Ovary (tissue), 9 donors: ENCODE data around the gene BMF. TPM values are rescaled to one million over a fixed set of nuclear protein-coding genes. Genes with fewer than 3 reads are reported as not detected.

Source experiments
- DNase-seq, 5 donors: peaks; one replicate each; pipeline ENCODE4 v3.0.0-alpha.2; 2019 to 2020
- H3K27ac ChIP-seq, 2 donors: fragments of 200-600 bp; one replicate each; pipeline versions ENCODE4 v1.5.1 to v1.8.0; 2019 to 2022
- H3K27me3 ChIP-seq: fragments of 200-600 bp; one replicate; pipeline ENCODE4 v1.8.0; 2022
- H3K36me3 ChIP-seq: fragments of 200-600 bp; sonication (generic); one replicate; pipeline ENCODE4 v1.5.1; 2019
- H3K4me1 ChIP-seq: one replicate; pipeline ENCODE4 v1.8.1; 2013; ENCODE audit warnings: mild to moderate bottlenecking, moderate library complexity; ENCODE audit not compliant: insufficient read depth
- H3K4me3 ChIP-seq: fragments of 200-600 bp; sonication (generic); one replicate; pipeline ENCODE4 v1.5.1; 2017
- H3K9me3 ChIP-seq, 2 donors: fragments of 200-600 bp in 1 of 2; sonication (generic) in 1 of 2; one replicate each; pipeline versions ENCODE4 v1.5.1 to v1.8.1; 2013 to 2019; ENCODE audit warnings: mild to moderate bottlenecking in 1 of 2, moderate library complexity in 1 of 2
- EP300 ChIP-seq: sonication (generic); formaldehyde crosslinking; IDR thresholded peaks from one replicate; pipeline ENCODE4 v1.6.1; 2017; ENCODE audit warnings: antibody characterized with exemption
- POLR2A ChIP-seq: fragments of 450-650 bp; IDR thresholded peaks from one replicate; pipeline ENCODE4 v1.6.1; 2017; ENCODE audit warnings: antibody characterized with exemption, mild to moderate bottlenecking, moderate library complexity
- WGBS, 3 donors: extraction: QIAGEN DNeasy Blood & Tissue Kit in 1 of 3; methylation state at CpG; one replicate each; pipeline versions ENCODE4 v1.1.5 to v1.1.7; 2013 to 2017; 5-methylcytosine and 5-hydroxymethylcytosine counted together
- intact Hi-C, 4 donors: fragments of 100-400 bp; cut with DNase I; formaldehyde crosslinking; loops; one replicate each; pipeline versions ENCODE4 v1.11.0 to v1.15.1; 2022 to 2023
- polyA plus RNA-seq, 2 donors: library from polyadenylated mRNA; stranded (reverse); fragments of 200-250 nt in 1 of 2; fragments of 350-450 nt in 1 of 2; fragmentation: Illumina TruSeq in 1 of 2; extraction: RNeasy Lipid Tissue Mini Kit (QIAGEN cat#74804) in 1 of 2; gene quantifications; one replicate each; pipeline ENCODE4 v1.2.3, GENCODE V29; 2013 to 2014
- total RNA-seq, 7 donors: library from RNA; depleted of rRNA in 2 of 7; stranded (reverse); fragments of >200 nt in 2 of 7; fragmentation: NEBNext Ultra II Directional in 3 of 7; extraction: Animal tissue kit (Norgen Biotek cat#: 25700) in 3 of 7; gene quantifications; one replicate each; pipeline versions ENCODE4 v1.1.0 to v1.2.4, GENCODE V29; 2016 to 2023
- TF ChIP-seq, protein P1 (sequence below), 3 donors: fragments of 450-650 bp in 2 of 3; fragments of 200-600 bp in 1 of 3; IDR thresholded peaks; one replicate each; pipeline versions ENCODE4 v1.5.1 to v1.8.0; 2016 to 2022; ENCODE audit warnings: antibody characterized with exemption in 3 of 3, mild to moderate bottlenecking in 1 of 3
- donor health status: DM: no; HTN: no; CAD: no; lungs with moderate emphysema.
- donor health status: DM: no; HTN: no; CAD: no.
- donor health status: Bipolar disorder and iron deficiency.
- donor health status: DM: yes; HTN: yes; CAD: no.
- donor health status: DM: no; HTN: no; CAD: no.
- donor health status: DM: yes; HTN: yes; CAD: no.

Gene BMF
- total and polyA plus RNA-seq, 9 donors = 5.7 to 26.5 (median 17.2) TPM

DNA sequence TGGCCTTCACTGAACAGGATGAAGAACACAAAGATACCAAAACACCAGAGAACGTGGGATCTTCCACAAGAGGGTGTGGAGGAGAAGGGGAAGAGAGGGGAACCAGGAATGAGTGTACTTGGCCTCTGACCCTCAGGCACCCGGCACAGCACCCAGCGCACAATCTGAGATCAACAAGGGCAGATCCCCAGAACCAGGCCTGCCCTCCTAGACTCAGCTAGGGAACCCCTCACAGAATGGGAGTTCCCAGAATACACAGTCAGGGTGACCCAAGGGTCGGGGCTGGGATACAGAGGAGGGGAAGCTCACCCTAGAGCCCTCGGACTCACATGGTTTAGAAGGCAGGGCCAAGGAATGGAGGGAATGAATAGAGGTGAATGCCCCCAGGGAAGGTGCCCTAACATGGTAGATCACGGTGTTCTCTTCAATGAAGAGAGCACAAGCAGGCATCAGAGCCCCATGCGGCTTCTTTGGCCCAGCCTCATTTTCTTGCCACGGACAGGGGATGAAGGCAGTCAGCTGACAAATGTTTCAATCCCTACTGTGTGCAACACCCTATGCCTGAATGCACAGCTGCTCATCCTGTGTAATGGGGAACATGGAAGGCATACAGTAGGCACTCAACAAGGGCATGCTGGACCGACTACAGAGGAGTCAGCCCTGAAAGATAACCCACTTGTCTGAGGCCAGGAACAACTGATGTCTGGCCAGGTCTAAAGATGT lies 13.1 kb downstream of the BMF start:
- 55 to 67% (median 56%) methylated on average over 8 to 9 of the region's 9 CpGs for WGBS, 3 donors
- TF ChIP-seq, protein P1, sequence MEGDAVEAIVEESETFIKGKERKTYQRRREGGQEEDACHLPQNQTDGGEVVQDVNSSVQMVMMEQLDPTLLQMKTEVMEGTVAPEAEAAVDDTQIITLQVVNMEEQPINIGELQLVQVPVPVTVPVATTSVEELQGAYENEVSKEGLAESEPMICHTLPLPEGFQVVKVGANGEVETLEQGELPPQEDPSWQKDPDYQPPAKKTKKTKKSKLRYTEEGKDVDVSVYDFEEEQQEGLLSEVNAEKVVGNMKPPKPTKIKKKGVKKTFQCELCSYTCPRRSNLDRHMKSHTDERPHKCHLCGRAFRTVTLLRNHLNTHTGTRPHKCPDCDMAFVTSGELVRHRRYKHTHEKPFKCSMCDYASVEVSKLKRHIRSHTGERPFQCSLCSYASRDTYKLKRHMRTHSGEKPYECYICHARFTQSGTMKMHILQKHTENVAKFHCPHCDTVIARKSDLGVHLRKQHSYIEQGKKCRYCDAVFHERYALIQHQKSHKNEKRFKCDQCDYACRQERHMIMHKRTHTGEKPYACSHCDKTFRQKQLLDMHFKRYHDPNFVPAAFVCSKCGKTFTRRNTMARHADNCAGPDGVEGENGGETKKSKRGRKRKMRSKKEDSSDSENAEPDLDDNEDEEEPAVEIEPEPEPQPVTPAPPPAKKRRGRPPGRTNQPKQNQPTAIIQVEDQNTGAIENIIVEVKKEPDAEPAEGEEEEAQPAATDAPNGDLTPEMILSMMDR (IDR thresholded peaks at IDR 0.05) = no peak
- no peak for TF ChIP-seq POLR2A
- no peak for TF ChIP-seq EP300
- Histone ChIP-seq H3K9me3 (no peaks in the 10 kb centered on the region), H3K4me3 (no peak overlapping the region), H3K4me1 (peaks cover 53% of the 10 kb centered on the region), H3K27ac (peak overlapping the region; percentile 31 to 84), H3K36me3 (no peaks in the 10 kb centered on the region), H3K27me3 (no peaks in the 10 kb centered on the region)
- no peak for DNase-seq
- intact Hi-C loops = loop anchor here in 1 of 4 donors (5.0 kb wide), 1 partner anchor 43 kb away; no protein-coding TSS in a partner anchor

DNA sequence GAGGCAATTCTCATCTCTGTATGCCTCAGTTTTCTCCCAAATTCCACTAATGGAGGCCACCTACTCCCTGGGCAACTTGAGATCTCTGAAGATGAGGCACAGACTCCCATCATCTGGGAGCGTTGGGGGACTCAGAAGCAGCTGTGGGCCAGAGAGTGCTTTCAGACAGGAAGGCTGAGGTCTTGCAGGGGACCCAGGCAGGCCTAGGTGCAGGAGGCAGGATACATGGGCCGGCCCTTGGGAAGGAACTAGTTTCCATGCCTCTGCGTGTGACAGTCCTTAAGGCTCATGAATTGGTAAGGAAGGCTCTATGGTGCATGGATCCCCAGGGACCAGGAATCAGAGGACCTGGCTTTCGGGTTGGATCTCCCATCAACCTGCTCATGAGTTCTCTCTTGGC lies 14.5 kb downstream of the BMF start:
- Histone ChIP-seq H3K27ac (peak overlapping the region; percentile 60 to 84), H3K9me3 (no peaks in the 10 kb centered on the region), H3K36me3 (no peaks in the 10 kb centered on the region), H3K4me3 (no peak overlapping the region), H3K27me3 (no peaks in the 10 kb centered on the region), H3K4me1 (peaks cover 52% of the 10 kb centered on the region)
- DNase-seq = peak in 1 of 5 donors; percentile 33
- intact Hi-C loops = no loop called here
- no peak for TF ChIP-seq EP300
- 92 to 98% (median 94%) methylated on average over 4 of the region's 4 CpGs for WGBS, 3 donors

DNA sequence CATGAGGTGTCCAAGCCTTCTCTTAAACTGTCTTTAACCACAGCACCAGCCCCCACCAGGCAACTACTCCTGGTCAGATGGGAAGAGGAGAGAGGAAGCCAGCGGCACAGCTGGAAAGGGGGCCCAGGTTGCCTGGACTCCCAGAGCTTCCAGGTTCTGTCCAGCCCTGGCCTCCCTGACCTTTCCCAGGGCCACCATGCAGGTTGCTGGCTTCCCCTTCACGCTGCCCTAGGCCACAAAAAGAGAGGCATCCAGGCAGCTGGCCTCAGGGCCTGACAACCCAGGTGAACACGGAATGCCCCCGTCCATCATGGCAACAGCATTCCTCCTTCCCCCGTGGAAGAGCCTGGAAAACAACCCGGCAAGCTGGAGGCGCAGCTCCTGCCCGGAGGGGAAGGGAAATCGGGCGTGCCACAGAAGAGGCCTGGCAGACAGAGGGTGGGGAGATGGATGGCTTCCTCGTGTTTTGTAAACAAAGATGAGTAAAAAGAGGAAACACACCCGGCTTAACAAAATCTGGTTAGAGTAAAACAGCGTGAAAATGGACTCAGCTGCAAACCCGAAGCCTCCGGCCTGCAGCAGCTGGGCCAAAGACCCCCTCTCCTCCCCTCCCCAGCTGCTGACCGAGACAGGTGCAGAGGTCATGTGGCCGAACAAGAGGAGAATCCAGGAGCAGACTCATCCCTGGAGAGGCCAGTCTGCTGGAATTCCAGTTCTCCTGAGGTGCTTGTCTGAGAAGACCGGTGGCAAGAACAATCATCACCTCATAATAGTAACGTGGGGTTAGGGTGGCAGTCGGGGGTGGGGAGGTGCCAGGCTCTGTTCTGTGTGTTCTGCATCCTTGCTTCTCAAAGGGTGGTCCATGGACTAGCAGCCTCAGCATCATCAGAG lies 15.5 kb downstream of the BMF start:
- no peaks in the 10 kb centered on the region for H3K36me3 ChIP-seq
- TF ChIP-seq, protein P1 (IDR thresholded peaks at IDR 0.05) = no peak
- TF ChIP-seq EP300 (no peak), POLR2A (no peak)
- H3K27me3 ChIP-seq = no peaks in the 10 kb centered on the region
- H3K4me3 ChIP-seq = no peak overlapping the region
- H3K9me3 ChIP-seq = no peaks in the 10 kb centered on the region
- intact Hi-C loops = no loop called here
- DNase-seq = peak in 1 of 5 donors; percentile 42
- WGBS, 3 donors = 17 to 25% (median 21%) methylated on average over 20 of the region's 20 CpGs
- peaks cover 58% of the 10 kb centered on the region for H3K4me1 ChIP-seq
- peak overlapping the region; percentile 60 to 84 for H3K27ac ChIP-seq

DNA sequence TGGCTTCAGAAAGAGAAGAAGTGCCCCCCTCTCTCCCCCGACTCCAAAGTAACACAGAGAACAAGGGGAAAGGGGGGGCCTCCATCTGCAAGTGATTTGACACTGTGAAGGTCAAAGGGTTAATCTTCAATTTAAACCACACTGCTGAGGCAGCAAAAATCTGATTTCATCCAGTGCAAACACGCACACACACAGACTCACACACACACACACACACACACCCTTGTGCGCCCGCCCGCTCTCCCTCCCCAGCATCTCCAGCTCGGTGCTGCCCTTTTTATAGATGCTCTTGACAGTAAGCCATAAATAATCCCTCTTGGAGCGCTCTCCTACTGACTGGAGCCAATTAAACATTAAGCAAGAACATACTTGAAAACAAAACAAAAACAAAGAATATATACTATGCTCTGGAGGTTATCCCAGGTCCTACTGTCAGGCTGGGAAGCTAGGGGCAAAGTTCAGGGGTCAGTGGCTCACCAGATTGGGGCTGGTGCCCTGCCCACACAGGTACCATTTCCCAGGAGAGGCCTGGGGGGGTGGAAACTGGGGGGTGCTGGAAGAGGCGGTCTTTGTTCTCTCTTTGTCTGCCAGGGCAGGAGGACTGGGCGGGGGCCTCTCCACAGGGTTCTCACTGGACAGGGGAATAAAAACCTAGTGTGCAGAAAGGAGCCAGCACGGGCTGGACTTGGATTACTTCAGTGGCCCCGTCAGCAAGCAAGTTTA lies 16.3 kb downstream of the BMF start:
- TF ChIP-seq EP300 (no peak), POLR2A (peak; percentile 10)
- TF ChIP-seq, protein P1 (IDR thresholded peaks at IDR 0.05) = no peak
- H3K27me3 ChIP-seq = no peaks in the 10 kb centered on the region
- H3K4me1 ChIP-seq = peaks cover 54% of the 10 kb centered on the region
- H3K27ac ChIP-seq = peak overlapping the region; percentile 60 to 84
- H3K4me3 ChIP-seq = no peak overlapping the region
- no peaks in the 10 kb centered on the region for H3K9me3 ChIP-seq
- intact Hi-C loops = no loop called here
- 3 to 6% (median 6%) methylated on average over 11 of the region's 11 CpGs for WGBS, 3 donors
- H3K36me3 ChIP-seq = no peaks in the 10 kb centered on the region
- DNase-seq = peak; percentile 87 to 91 (median 87)
